Tibial artery (tissue), 4 donors: ENCODE data around the gene IFNLR1.

ENCODE experiments used
- DNase-seq, 2 donors: peaks; one replicate each; pipeline ENCODE4 v3.0.0-alpha.2; 2019
- H3K27ac ChIP-seq, 2 donors: fragments of 200-600 bp; sonication (generic) in 1 of 2; 1 replicate in 1 of 2; 2 replicates in 1 of 2; pipeline ENCODE4 v1.5.1; 2018 to 2019; ENCODE audit warnings: mild to moderate bottlenecking in 1 of 2
- H3K27me3 ChIP-seq, 2 donors: fragments of 200-600 bp; sonication (generic) in 1 of 2; one replicate each; pipeline versions ENCODE4 v1.5.1 to v1.6.0; 2016 to 2019
- H3K36me3 ChIP-seq, 3 donors: fragments of 200-600 bp; sonication (generic) in 2 of 3; one replicate each; pipeline ENCODE4 v1.5.1; 2016 to 2019; ENCODE audit warnings: mild to moderate bottlenecking in 2 of 3
- H3K4me1 ChIP-seq, 4 donors: fragments of 200-600 bp; sonication (generic) in 2 of 4; 1 replicate in 3 of 4; 2 replicates in 1 of 4; pipeline ENCODE4 v1.5.1; 2016 to 2019
- H3K4me3 ChIP-seq, 2 donors: fragments of 200-600 bp; sonication (generic) in 1 of 2; 1 replicate in 1 of 2; 2 replicates in 1 of 2; pipeline ENCODE4 v1.5.1; 2018 to 2019; ENCODE audit warnings: mild to moderate bottlenecking in 2 of 2
- H3K9me3 ChIP-seq, 3 donors: fragments of 200-600 bp; sonication (generic) in 1 of 3; one replicate each; pipeline ENCODE4 v1.5.1; 2016 to 2019
- intact Hi-C: fragments of 100-400 bp; cut with DNase I; formaldehyde crosslinking; loops from one replicate; pipeline ENCODE4 v1.15.0; 2023; ENCODE audit warnings: low total_unique reads
- TF ChIP-seq, protein P1 (sequence below), 2 experiments: fragments of 200-600 bp in 1 of 2; fragments of 450-650 bp in 1 of 2; IDR thresholded peaks; one replicate each; pipeline ENCODE4 v1.5.1; 2017 to 2019; ENCODE audit warnings: antibody characterized with exemption in 2 of 2, mild to moderate bottlenecking in 1 of 2, moderate library complexity in 1 of 2

IFNLR1 gene

GRCh38 chr1:24175033-24175755, 11.9 kb downstream of the IFNLR1 start:
- Histone ChIP-seq H3K4me3 (no peak overlapping the region), H3K27me3 (peaks cover 0 to 11% of the 10 kb centered on the region in 2 donors), H3K36me3 (no peaks in the 10 kb centered on the region), H3K4me1 (no peaks in the 10 kb centered on the region), H3K9me3 (no peaks in the 10 kb centered on the region), H3K27ac (no peak overlapping the region)
- DNase-seq = no peak
- TF ChIP-seq, protein P1, sequence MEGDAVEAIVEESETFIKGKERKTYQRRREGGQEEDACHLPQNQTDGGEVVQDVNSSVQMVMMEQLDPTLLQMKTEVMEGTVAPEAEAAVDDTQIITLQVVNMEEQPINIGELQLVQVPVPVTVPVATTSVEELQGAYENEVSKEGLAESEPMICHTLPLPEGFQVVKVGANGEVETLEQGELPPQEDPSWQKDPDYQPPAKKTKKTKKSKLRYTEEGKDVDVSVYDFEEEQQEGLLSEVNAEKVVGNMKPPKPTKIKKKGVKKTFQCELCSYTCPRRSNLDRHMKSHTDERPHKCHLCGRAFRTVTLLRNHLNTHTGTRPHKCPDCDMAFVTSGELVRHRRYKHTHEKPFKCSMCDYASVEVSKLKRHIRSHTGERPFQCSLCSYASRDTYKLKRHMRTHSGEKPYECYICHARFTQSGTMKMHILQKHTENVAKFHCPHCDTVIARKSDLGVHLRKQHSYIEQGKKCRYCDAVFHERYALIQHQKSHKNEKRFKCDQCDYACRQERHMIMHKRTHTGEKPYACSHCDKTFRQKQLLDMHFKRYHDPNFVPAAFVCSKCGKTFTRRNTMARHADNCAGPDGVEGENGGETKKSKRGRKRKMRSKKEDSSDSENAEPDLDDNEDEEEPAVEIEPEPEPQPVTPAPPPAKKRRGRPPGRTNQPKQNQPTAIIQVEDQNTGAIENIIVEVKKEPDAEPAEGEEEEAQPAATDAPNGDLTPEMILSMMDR (IDR thresholded peaks at IDR 0.05) = no peak
- intact Hi-C loops = no loop called here

DNA sequence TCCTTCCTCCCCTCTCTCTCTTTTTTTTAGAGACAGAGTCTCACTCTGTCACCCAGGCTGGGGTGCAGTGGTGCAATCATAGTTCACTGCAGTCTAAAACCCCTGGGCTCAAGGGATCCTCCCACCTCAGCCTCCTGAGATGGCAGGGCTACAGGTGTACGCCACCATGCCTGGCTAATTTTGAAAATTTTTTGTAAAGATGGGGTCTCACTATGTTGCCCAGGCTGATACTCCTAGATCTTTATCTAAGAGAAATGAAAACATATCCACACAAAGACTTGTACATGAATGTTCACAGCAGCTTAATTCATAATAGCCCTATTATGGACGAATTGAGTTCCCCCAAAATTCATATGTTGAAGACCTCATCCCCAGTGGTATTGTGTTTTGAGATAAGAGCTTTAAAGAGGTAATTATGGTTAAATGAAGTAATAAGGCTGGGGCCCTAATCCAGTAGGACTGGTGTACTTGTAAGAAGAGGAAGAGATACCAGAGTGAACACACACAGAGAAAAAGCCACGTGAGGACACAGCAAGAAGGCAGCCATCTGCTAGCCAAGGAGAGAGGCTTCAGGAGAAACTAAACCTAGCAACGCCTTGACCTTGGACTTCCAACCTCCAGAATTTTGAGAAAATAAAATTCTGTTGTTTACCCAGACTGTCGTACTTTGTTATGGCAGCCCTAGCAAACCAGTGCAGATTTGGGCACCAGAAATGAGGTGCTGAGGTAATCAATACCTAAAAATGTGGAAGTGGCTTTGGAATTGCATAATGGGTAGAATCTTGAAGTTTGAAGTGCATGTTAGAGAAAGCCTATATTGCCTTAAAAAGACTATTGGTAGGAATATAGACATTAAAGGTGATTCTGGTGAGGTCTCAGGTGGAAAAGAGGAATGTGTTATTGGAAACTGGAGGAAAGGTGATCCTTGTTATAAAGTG, 13.2 kb downstream of the IFNLR1 start:
- Histone ChIP-seq H3K36me3 (no peaks in the 10 kb centered on the region), H3K27ac (no peak overlapping the region), H3K9me3 (no peaks in the 10 kb centered on the region), H3K27me3 (peaks cover 0 to 20% of the 10 kb centered on the region in 2 donors), H3K4me3 (no peak overlapping the region), H3K4me1 (no peaks in the 10 kb centered on the region)
- TF ChIP-seq, protein P1 (IDR thresholded peaks at IDR 0.05) = no peak
- intact Hi-C loops = no loop called here
- DNase-seq = no peak

DNA sequence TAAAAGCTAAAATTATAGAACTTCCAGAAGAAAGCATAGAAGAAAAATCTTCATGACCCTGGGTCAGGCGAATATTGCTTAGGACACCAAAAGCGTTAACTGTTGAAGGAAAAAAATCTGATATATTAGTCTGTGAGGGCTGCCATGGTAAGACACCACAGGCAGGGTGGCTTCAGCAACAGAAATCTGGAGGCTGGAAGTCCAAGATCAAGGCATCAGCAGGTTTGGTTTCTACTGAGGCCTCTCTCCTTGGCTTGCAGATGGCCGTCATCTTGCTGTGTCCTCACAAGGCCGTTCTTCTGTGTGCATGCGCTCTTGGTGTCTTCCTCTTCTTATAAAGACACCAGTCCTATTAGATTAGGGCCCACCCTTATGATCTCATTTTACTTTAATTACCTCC, 14.5 kb downstream of the IFNLR1 start:
- no peak for DNase-seq
- TF ChIP-seq, protein P1 (IDR thresholded peaks at IDR 0.05) = no peak
- intact Hi-C loops = no loop called here
- Histone ChIP-seq H3K27me3 (peaks cover 0 to 21% of the 10 kb centered on the region in 2 donors), H3K9me3 (no peaks in the 10 kb centered on the region), H3K36me3 (no peaks in the 10 kb centered on the region), H3K27ac (no peak overlapping the region), H3K4me3 (no peak overlapping the region), H3K4me1 (no peaks in the 10 kb centered on the region)

- no peaks in the 10 kb centered on the region for H3K36me3 ChIP-seq
- H3K4me1 ChIP-seq = no peaks in the 10 kb centered on the region
- no peak for DNase-seq
- H3K9me3 ChIP-seq = no peaks in the 10 kb centered on the region
- TF ChIP-seq, protein P1 (IDR thresholded peaks at IDR 0.05) = no peak
- intact Hi-C loops = no loop called here
- H3K27me3 ChIP-seq = peaks cover 0 to 27% of the 10 kb centered on the region in 2 donors
- no peak overlapping the region for H3K4me3 ChIP-seq
- H3K27ac ChIP-seq = no peak overlapping the region
These were observed 17.8 kb downstream of the IFNLR1 start for GRCh38 chr1:24169286-24169685.

DNA sequence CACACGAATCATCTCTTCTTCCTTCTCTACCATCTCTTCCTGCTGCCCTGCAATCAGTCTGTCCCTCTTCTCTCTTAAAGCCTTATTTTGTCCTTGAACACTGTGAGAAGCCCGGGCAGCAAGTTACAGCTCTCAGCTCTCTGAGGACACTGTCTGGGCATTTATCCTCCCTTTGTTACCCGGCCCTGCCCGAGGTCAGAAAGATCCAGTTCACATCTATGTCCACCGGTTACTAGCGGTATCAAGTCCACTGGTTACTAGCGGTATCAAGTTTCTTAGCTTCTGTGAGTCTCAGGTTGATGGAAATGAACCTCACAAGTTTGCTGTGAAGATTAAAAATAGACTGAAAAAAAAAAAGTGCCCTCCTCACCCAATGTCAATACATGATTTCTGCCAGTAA, 18.8 kb downstream of the IFNLR1 start:
- no peaks in the 10 kb centered on the region for H3K36me3 ChIP-seq
- intact Hi-C loops = no loop called here

More for the DNA sequence above, 18.8 kb downstream of the IFNLR1 start:
- TF ChIP-seq, protein P1 (IDR thresholded peaks at IDR 0.05) = no peak
- H3K27ac ChIP-seq = no peak overlapping the region
- H3K9me3 ChIP-seq = no peaks in the 10 kb centered on the region
- no peak for DNase-seq
- H3K4me3 ChIP-seq = no peak overlapping the region
- H3K4me1 ChIP-seq = no peaks in the 10 kb centered on the region
- peaks cover 0 to 24% of the 10 kb centered on the region in 2 donors for H3K27me3 ChIP-seq
